Activated CD4-positive, alpha-beta T cell treated with anti-CD3 and anti-CD28 coated beads, Interleukin-2, amount 10 ng/mL, durations not matched to agents 24 days and 14 days (primary cell): ENCODE data around the gene DOC2B. TPM values are rescaled to one million over a fixed set of nuclear protein-coding genes. Genes with fewer than 3 reads are reported as not detected.
"Not testable (repeated sequence)": the region's sequence is repeated elsewhere in the genome, so short reads cannot be mapped to it uniquely, and the experiment has no call there.

Experiments used
- DNase-seq: peaks from one replicate; pipeline ENCODE4 v3.0.0; 2022
- H3K27ac Mint-ChIP-seq: one replicate; pipeline ENCODE4 v1.8.0; 2022; ENCODE audit warnings: mild to moderate bottlenecking, mixed read lengths
- H3K27me3 Mint-ChIP-seq: one replicate; pipeline ENCODE4 v1.8.0; 2022; ENCODE audit warnings: mixed read lengths
- H3K36me3 Mint-ChIP-seq: one replicate; pipeline ENCODE4 v1.8.0; 2022; ENCODE audit warnings: low read depth, mild to moderate bottlenecking, mixed read lengths
- H3K4me1 Mint-ChIP-seq: one replicate; pipeline ENCODE4 v1.8.0; 2021; ENCODE audit warnings: mixed read lengths
- H3K4me3 Mint-ChIP-seq: one replicate; pipeline ENCODE4 v1.8.0; 2022; ENCODE audit warnings: mild to moderate bottlenecking, moderate library complexity, mixed read lengths
- H3K9me3 Mint-ChIP-seq: one replicate; pipeline ENCODE4 v1.8.0; 2021; ENCODE audit warnings: mixed read lengths
- intact Hi-C: fragments of 100-400 bp; cut with micrococcal nuclease; formaldehyde crosslinking; loops from one replicate; pipeline ENCODE4 v1.15.1; 2023
- total RNA-seq: library from RNA; stranded (reverse); gene quantifications from 2 replicates; pipeline ENCODE4 v1.2.3, GENCODE V29; 2022

DOC2B gene
- total RNA-seq, 1 donor from 2014 or later: 0.98 TPM

DNA sequence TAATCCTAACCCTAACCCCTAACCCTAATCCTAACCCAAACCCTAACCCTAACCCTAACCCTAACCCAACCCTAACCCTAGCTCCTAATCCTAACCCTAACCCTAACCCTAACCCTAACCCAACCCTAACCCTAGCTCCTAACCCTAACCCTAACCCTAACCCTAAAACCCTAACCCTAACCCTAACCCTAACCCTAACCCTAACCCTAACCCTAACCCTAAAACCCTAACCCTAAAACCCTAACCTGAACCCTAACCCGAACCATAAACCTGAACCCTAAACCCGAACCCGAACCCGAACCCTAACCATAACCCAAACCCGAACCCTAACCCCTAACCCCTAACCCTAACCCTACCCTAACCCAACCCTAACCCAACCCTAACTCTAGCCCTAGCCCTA, 68.3 kb downstream of the DOC2B start:
- H3K27me3 Mint-ChIP-seq, H3K4me1 Mint-ChIP-seq, DNase-seq, H3K27ac Mint-ChIP-seq, H3K9me3 Mint-ChIP-seq, H3K4me3 Mint-ChIP-seq, intact Hi-C loops, H3K36me3 Mint-ChIP-seq: not testable (repeated sequence)

Other genes starting within 250 kb of the DOC2B start
- not detected in 2 replicates for gene SCGB1C2, start 44.1 kb downstream of the DOC2B start, total RNA-seq
- gene RPH3AL, start 171.2 kb upstream of the DOC2B start, total RNA-seq: 2.5 and 3.7 TPM in 2 replicates